ENCODE data around the gene LSM3.

LSM3 gene

GRCh38 chr3:14231145-14231990 is 52.8 kb downstream of the LSM3 start:
- DNase-seq (ENCODE audit: low read depth, low spot score), result no peak
- no peak overlapping the region for H3K4me3 ChIP-seq (ENCODE audit: low read length)

GRCh38 chr3:14231998-14232501 is 53.4 kb downstream of the LSM3 start:
- no peak overlapping the region for H3K4me3 ChIP-seq (ENCODE audit: low read length)
- no peak for DNase-seq (ENCODE audit: low read depth, low spot score)

GRCh38 chr3:14234251-14235002 is 55.8 kb downstream of the LSM3 start:
- no peak overlapping the region for H3K4me3 ChIP-seq (ENCODE audit: low read length)
- DNase-seq (ENCODE audit: low read depth, low spot score), result no peak

GRCh38 chr3:14235003-14235911 is 56.6 kb downstream of the LSM3 start:
- H3K4me3 ChIP-seq (ENCODE audit: low read length), result no peak overlapping the region
- peak; percentile 68 for DNase-seq (ENCODE audit: low read depth, low spot score)

- H3K4me3 ChIP-seq (ENCODE audit: low read length), result no peak overlapping the region
- DNase-seq (ENCODE audit: low read depth, low spot score), result no peak
Observed at GRCh38 chr3:14235912-14236295, 57.3 kb downstream of the LSM3 start.

- DNase-seq (ENCODE audit: low read depth, low spot score), result no peak
- H3K4me3 ChIP-seq (ENCODE audit: low read length), result no peak overlapping the region
Observed at GRCh38 chr3:14236902-14237301, 58.3 kb downstream of the LSM3 start.

GRCh38 chr3:14237457-14237856 is 58.8 kb downstream of the LSM3 start:
- H3K4me3 ChIP-seq (ENCODE audit: low read length), result no peak overlapping the region
- DNase-seq (ENCODE audit: low read depth, low spot score), result no peak

- H3K4me3 ChIP-seq (ENCODE audit: low read length), result no peak overlapping the region
- no peak for DNase-seq (ENCODE audit: low read depth, low spot score)
Observed at GRCh38 chr3:14238356-14238755, 59.7 kb downstream of the LSM3 start.

GRCh38 chr3:14238930-14239329 is 60.3 kb downstream of the LSM3 start:
- H3K4me3 ChIP-seq (ENCODE audit: low read length), result no peak overlapping the region
- DNase-seq (ENCODE audit: low read depth, low spot score), result no peak

GRCh38 chr3:14239940-14240339 is 61.3 kb downstream of the LSM3 start:
- H3K4me3 ChIP-seq (ENCODE audit: low read length), result no peak overlapping the region
- DNase-seq (ENCODE audit: low read depth, low spot score), result no peak

GRCh38 chr3:14240366-14240765 is 61.7 kb downstream of the LSM3 start:
- DNase-seq (ENCODE audit: low read depth, low spot score), result no peak

GRCh38 chr3:14241716-14242115 is 63.1 kb downstream of the LSM3 start:
- H3K4me3 ChIP-seq (ENCODE audit: low read length), result no peak overlapping the region
- no peak for DNase-seq (ENCODE audit: low read depth, low spot score)

More at GRCh38 chr3:14240366-14240765, 61.7 kb downstream of the LSM3 start:
- no peak overlapping the region for H3K4me3 ChIP-seq (ENCODE audit: low read length)

- H3K4me3 ChIP-seq (ENCODE audit: low read length), result no peak overlapping the region
- DNase-seq (ENCODE audit: low read depth, low spot score), result no peak
Observed at GRCh38 chr3:14242490-14243311, 64.1 kb downstream of the LSM3 start.

- no peak overlapping the region for H3K4me3 ChIP-seq (ENCODE audit: low read length)
- DNase-seq (ENCODE audit: low read depth, low spot score), result no peak
Observed at GRCh38 chr3:14243782-14244181, 65.2 kb downstream of the LSM3 start.

GRCh38 chr3:14244521-14245247 is 66.1 kb downstream of the LSM3 start:
- no peak for DNase-seq (ENCODE audit: low read depth, low spot score)
- no peak overlapping the region for H3K4me3 ChIP-seq (ENCODE audit: low read length)

GRCh38 chr3:14245248-14245639 is 66.6 kb downstream of the LSM3 start:
- H3K4me3 ChIP-seq (ENCODE audit: low read length), result no peak overlapping the region
- no peak for DNase-seq (ENCODE audit: low read depth, low spot score)

GRCh38 chr3:14245822-14246221 is 67.2 kb downstream of the LSM3 start:
- DNase-seq (ENCODE audit: low read depth, low spot score), result no peak
- no peak overlapping the region for H3K4me3 ChIP-seq (ENCODE audit: low read length)

- no peak overlapping the region for H3K4me3 ChIP-seq (ENCODE audit: low read length)
- DNase-seq (ENCODE audit: low read depth, low spot score), result no peak
Observed at GRCh38 chr3:14246414-14246813, 67.8 kb downstream of the LSM3 start.

All from Jurkat, Clone E6-1 (cell line).